NCI-H69 (cell line): Measurements from ENCODE around the gene NT5M.
"Not testable (repeated sequence)": the region's sequence is repeated elsewhere in the genome, so short reads cannot be mapped to it uniquely, and the experiment has no call there.

Source experiments
- DNase-seq: peaks from one replicate; lab custom pipeline; 2025; lab: John Stamatoyannopoulos, UW

Gene NT5M

DNA sequence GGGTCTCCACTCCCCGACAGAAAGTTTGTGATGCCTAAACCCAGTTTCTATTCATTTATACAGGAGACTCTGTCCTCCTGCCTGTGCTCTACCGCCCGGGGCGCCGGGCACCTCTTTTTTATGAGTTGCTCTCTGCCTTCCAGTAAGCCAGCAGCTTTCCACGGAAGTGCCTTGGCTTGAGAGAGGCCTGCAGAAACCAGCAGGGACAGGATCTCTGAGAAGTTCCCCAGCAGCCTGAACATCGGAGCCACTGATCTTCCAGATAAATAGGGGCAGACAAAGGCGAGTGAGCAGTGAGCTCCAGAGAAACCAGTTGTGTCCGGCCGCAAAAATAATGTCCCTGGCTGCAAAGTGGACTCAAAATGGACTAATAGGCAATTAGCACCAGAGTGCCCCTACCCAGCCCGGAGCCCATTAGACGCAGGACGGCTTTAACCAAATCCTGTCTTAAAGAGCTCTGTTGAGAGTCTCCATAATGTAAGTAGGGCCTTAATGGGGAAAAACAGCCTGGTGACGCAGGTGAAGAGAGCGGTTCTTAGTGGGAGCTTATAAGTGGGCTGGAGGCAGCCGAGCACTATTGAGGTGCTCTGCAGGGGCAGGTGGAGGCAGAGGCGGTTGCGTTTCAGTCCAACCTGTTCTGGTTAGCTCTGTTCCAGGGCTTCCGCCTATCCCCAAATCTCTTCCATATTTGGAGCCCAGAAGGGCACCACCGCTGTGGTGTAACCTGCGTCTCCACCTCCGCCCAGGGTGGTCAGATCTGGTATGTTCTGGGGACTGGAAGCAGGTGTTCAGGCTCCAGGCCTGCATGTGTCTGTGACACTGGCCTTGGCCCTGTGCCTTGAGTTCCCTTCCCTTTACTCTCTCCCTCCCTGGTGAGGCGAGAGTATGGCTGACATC is 74.1 kb downstream of the NT5M start:
- DNase-seq, result no peak

DNA sequence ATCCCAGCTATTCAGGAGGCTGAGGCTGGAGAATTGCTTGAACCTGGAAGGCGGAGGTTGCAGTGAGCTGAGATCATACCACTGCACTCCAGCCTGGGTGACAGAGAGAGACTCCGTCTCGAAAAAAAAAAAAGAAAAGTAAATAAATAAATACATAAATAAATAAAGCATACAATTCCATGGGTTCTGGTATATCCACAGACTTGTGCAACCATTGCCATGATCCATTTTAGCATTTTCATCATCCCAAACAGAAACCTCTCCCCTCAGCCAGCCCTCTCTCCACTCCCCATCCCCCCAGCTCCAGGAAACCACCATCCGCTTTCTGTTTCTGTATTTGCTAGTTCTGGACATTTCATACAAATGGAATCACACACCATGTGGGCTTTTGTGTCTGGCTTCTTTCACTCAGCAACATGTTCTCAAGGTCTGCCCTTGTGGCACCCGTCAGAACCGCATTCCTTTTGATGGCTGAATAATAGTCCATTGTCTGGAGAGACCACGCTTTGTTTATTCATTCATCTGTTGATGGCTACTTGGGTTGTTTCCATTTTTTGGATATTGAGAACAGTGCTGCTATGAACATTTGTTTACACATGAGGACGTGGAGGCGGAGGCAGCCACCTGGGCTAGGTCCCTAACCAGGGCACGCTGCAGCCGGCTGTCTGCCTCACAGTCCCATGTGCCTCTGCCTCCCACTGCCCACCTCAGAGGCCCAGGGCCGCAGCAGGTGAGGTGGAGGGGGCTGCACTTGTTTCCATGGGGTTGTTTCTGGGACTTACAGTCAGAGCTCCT is 76.2 kb downstream of the NT5M start:
- peak; percentile 18 for DNase-seq

DNA sequence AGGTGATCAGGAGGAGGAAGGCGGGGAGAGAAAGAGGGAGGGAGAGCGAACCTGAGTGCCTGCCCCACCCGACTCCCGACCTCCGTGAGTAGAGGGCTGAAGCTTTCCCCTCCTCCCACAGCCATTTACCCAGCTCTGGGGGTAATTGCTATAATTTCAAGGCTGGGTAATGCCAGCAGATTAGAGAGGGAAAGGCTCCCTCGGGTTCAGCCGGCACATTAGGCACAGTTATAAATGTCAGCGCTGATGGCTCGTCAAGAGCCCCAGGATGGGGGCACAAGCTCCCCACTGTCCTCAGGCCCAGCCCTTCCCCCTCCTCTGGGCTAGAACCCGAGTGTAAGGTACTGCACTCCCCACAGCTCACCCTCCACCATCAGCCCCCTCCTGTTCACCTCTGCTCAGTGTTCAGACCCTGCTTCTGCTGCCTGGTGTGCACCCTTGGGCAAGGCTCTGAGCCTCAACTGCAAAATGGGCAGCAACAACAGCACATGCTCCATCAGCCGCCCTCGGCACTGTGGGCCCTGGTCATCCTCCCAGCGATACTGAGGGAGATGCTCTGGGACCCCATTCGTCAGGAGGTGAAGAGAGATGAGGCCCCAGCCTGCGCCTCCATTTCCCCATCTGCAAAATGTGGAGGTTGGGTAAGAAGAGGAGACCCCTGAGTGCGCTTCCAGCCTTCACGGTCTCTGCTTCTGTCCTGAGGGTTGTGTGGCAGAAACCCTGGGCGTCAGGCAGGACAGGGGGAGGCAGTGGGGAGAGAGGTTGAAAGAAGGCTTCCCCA is 77.2 kb downstream of the NT5M start:
- DNase-seq, result peak; percentile 74

DNA sequence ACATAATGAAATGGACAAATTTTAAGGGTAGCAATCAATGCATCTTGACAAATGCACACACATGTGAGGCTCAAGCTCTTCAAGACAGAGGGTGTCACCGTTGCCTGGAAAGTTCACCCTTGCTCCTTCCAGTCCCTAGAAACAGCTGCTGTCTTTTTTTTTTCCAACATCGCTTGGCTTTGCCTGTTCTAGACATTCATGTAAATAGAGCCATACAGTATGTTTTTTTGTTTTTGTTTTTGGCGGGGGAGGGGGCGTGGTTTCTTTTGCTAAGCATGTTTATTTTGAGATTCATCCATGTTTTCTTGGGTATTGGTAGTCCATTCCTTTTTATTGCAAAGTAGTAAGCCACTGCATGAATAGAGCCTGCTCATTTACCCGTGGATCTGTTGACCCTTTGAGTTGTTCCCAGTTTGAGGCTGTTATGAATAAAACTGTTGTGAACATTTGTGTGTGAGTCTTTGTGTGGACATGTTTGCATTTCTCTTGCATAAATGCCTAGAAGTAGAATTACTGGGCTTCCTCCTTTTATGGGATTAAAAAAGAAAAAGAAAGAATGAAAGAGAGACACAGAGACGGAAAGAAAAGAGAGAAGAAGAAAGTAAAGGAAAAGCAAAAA is 78.4 kb downstream of the NT5M start:
- no peak for DNase-seq

- no peak for DNase-seq
Observed at GRCh38 chr17:17382065-17382459, 78.9 kb downstream of the NT5M start.

DNA sequence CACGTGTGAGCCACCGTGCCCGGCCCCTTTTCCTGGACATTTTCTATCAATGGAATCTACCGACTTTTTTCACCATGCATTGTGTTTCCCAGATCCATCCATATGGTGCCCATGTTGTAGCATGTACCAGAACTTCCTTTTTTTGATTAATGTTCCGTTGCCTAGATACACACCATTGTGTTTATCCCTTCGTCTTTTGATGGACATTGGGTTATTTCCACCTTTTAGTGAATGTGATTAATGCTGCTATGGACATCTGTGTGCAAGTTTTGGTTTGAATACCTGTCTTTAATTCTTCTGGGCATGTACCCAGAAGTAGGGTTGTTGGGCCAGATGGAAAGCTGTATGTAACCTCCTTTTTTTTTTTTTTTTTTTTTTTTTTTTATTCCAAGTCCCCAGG is 79.8 kb downstream of the NT5M start:
- peak; percentile 71 for DNase-seq

- DNase-seq, result not testable (repeated sequence)
Observed at GRCh38 chr17:17383431-17384290, 80.5 kb downstream of the NT5M start.

DNA sequence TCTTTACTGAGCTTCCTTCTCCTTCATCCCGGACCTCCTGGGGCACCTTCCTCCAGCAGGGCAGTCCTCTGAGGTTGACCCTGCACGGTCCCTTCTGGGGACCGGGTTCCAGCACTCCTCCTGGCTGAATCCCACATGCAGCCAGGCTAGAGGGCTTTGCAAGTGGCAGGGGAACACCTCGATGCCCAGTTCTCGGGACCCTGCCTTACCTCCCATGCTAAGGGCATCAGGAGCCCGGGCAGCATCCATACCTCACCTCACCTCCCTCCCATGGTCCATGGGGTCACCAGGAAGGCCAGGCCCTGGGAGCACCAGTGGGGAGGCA is 81.1 kb downstream of the NT5M start:
- DNase-seq, result no peak

DNA sequence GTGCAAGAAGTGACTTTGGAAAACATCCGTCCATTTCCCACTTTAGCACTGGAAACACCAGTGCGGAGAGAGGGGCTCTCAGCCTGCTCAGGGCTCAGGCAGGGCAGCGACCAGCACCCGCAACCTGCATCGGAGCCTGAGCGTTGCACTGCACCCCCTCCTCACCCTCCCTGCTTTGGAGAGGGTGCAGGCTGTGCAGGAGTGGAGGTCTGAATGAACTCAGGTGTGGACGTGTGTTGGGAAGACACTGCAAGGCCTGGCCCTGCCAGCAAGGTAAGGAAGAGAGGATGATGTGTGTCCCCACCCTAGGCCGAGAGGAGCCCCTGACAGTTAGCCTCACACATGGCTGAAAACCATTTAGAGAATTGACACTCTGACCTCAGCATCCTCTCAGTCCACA is 81.8 kb downstream of the NT5M start:
- DNase-seq, result no peak

GRCh38 chr17:17385491-17385890 is 82.3 kb downstream of the NT5M start:
- peak; percentile 9 for DNase-seq

DNA sequence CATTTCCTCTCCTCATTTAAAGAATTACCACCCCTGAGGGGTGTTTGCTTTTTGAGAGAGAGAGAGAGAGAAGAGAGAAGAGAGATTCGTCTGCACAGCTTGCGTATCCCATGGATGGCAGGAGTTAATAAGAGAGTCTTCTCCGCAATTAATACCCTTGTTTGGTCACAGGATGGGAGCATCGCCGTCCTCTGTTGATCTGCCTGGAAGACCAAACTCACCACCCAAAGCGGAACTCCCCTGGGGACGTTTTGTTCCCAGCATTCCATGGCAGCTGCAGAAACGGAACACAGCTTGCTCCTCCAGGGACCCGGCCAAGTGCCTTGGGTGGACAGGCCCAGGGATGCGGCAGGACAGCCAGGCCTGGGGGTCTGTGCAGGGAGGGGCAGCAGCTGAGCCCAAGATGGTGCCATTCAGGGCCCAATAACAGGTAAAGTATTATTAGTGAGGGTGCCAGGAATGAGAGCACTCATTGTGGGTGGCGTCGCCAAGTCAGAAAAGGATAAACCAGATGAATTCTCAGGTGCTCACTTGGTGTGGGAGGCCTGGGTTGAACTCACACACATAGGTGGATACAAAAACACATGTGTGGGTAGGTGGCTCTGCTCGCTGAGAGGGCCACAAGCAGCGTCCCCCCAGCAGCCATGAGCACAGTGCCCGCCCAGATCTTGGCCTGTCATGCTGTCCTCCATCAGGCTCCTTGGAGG is 83.1 kb downstream of the NT5M start:
- DNase-seq, result no peak

DNA sequence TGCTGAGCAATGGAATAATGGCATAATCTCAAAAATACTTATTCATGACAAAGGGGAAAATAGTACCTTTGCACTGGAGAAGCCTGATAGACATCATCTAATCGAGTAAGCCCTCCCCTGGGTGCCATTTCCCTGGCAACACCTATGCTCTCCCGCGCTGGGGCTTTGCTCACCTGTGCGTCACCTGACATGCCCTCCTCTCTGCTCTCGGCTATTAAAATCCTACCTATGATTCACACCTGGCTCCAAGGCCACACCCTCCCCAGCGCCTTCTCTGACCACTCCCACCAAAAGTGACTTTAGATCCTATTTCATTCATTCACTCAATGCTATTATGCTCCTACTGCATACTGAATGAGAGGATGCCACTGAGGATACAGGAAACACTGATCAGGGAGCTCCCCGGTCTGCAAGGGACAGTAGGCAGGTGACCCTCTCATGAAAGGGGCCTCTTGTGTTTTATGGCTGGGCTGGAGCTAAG is 83.9 kb downstream of the NT5M start:
- DNase-seq, result peak; percentile 84

GRCh38 chr17:17387498-17388362 is 84.6 kb downstream of the NT5M start:
- peak; percentile 86 for DNase-seq

DNA sequence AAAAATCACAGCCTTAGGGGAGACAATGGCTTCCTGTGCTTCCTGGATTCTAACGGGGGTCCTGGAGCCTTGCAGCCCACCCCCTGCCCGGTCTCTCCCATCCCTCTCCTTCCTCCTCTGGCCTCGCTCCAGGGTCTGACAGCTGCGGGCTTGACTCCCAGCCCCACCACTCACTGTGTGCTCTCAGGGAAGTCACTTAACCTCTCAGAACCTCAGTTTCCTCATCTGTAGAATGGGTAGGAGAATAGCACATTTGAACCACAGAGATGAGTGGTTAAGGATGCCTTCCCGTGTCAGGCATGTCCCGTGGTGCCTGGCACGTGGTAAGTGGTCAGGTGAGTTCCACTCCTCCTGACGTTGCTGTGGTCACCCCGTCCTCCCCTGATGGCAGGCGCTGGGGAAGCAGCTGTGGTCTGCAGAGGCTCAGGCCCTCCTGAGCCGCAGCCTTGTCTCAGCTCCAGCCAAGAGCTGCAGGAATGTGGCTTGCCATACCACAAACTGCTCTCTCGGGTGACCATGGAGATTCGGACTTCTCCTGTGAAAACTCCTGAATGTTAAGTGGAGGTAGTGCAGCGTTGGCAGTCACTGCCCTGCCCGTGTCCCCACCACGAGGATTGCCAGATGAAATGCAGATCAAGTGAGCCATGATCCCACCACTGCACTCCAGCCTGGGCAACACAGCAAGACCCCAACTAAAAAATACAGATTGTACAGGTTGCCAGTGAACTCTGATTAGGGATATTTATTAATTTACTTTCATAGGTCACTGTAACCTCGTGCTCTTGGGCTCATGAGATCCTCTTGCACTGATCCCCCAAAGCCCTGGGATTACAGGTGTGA is 85.7 kb downstream of the NT5M start:
- no peak for DNase-seq

DNA sequence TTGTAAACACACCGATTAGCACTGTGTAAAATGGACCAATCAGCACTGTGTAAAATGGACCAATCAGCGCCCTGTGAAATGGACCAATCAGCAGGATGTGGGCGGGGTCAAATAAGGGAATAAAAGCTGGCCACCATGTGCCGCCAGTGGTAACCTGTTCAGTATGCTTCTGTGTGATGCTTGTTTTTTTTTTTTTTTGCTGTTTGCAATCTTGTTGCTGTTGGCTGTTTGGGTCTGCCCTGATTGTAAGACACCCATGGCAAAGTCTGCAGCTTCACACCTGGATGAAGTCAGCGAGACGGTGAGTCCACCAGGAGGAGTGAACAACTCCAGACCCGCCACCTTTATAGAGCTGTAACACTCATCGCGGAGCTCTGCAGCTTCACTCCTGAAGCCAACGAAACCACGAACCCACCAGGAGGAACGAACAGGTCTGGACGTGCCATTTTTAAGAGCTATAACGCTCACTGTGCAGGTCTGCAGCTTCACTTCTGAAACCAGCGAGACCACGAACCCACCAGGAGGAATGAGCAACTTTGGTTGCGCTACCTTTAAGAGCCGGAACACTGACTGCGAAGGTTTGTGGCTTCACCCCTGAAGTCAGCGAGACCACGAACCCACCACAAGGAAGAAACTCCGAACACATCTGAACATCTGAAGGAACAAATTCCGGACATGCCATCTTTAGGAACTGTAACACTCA is 88.6 kb downstream of the NT5M start:
- no peak for DNase-seq

DNA sequence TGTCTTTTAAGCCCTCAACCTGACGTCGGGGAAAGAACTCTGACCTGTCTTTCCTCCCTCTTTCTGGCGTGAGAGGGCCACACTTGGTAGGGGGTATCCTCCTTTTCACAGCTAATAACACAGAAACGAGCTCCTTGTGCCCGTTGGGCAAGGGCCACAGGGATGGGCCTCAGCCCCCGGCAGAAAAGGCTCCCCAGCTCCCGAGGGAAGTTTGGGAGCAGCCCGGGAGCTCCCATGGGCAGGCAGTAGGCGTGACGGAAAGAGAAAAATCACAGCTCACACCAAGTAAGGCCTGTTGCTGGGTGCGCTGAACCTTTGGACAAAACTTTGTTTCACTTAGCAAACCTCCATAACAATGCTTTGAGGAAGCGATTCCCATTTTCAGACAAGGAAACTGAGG is 90.8 kb downstream of the NT5M start:
- DNase-seq, result no peak

DNA sequence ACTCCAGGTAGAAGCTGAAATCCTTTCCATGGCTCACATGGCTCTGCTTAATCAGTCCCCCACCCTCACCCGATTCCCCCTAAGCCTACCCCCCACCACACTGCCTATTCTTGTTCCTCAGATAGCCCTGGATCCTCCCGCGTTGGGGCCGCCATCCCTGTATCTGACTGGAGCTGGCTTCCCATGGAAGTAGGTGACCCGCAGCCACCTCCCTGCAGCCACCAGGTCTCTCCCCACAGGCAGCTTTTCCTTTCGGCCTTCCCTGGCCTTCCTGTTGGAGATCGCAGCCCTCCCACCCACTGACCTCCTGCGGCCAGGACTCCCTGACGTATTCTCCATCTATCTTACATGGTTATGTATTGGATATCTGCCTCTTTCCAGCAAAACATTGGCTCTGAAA is 91.3 kb downstream of the NT5M start:
- DNase-seq, result no peak
